ENCODE results near the gene RUNX3. TPM values are rescaled to one million over a fixed set of nuclear protein-coding genes. Genes with fewer than 3 reads are reported as not detected.
A peak's percentile ranks its signal among the peaks of the same experiment; 100 is the strongest.

The RUNX3 gene
- polyA plus RNA-seq, 4 donors, result 1.1 to 5.4 (median 3.6) TPM

DNA sequence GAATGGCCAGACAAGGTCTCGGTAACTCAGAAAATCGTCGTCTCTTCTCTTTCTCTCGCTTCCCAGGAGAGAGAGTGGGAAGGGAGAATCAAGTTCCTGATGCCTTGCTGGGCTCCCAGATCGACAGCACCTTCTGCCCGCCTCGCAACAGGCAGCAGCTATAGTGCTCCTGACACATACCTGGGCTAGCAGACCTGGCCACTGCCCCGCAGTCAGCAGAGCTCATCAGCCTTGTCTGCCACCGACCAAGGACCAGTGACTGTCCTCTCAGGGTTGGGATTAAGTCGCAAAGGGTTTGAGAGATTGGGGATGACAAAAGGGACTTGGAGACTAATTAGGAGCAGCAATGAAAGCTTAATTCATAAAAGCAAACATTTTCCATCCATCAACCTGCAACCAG is 4.1 kb downstream of the RUNX3 start:
- no peak for DNase-seq
- Histone ChIP-seq H3K4me3 (ENCODE audit: low read depth in 1 of 3, low read length in 3 of 3) (no peak overlapping the region), H3K27me3 (ENCODE audit: control insufficient read depth in 3 of 3, insufficient read depth in 3 of 3, low read length in 3 of 3) (peaks cover 6 to 65% (median 21%) of the 10 kb centered on the region in 3 donors), H3K36me3 (ENCODE audit: control insufficient read depth in 3 of 3, insufficient read depth in 2 of 3, low read depth in 1 of 3, low read length in 3 of 3) (peaks cover 0 to 3% (median 0%) of the 10 kb centered on the region in 3 donors), H3K9me3 (ENCODE audit: control insufficient read depth in 2 of 2, insufficient read depth in 1 of 2, low read depth in 1 of 2, low read length in 1 of 2) (peaks cover 0 to 6% of the 10 kb centered on the region in 2 donors), H3K4me1 (ENCODE audit: control insufficient read depth in 3 of 3, insufficient read depth in 2 of 3, low read depth in 1 of 3, low read length in 2 of 3) (peaks cover 0 to 31% (median 5%) of the 10 kb centered on the region in 3 donors), H3K27ac (ENCODE audit: low read depth in 1 of 3, low read length in 2 of 3) (peak overlapping the region in 1 of 3 donors; percentile 43)
- 23 to 41% (median 40%) methylated on average over 10 of the region's 10 CpGs for WGBS, 3 donors
- no peak for FAIRE-seq

DNA sequence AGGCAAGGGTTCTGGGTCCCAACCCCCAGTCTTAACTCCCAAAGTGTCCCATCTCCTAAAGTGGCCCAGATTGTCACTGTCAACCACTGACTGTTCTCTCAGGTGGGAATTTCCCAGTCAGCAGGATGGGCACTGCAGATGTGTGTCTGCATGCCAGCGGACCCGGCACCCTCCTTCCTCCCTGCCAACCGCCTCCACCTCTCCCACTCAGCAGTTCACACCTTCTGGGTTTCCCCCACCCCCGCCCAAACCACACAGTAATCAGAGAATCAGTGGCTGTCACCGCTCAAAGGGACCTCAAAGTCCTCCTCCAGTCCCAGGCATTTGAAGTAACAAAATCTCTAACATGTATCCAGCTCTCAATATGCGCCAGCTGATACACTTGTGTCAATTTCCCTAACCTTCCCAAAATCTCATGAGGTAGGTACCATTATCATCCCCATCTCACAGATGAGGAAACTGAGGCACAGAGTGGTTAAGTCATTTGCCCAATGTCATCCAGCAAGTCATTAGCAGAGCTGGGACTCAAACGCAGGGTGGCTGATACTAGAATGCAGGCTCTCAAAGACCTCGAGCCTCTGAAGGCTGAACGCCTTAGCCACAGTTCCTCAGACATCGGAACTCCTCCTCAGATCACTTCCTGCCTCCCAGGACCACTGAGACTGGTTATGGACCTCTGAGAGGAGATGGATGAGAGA is 4.8 kb downstream of the RUNX3 start:
- DNase-seq (peak in 1 of 2 donors; percentile 40), FAIRE-seq (no peak)
- Histone ChIP-seq H3K9me3 (ENCODE audit: control insufficient read depth in 2 of 2, insufficient read depth in 1 of 2, low read depth in 1 of 2, low read length in 1 of 2) (peaks cover 0 to 2% of the 10 kb centered on the region in 2 donors), H3K27ac (ENCODE audit: low read depth in 1 of 3, low read length in 2 of 3) (peak overlapping the region in 1 of 3 donors; percentile 43), H3K4me1 (ENCODE audit: control insufficient read depth in 3 of 3, insufficient read depth in 2 of 3, low read depth in 1 of 3, low read length in 2 of 3) (peaks cover 0 to 24% (median 5%) of the 10 kb centered on the region in 3 donors), H3K27me3 (ENCODE audit: control insufficient read depth in 3 of 3, insufficient read depth in 3 of 3, low read length in 3 of 3) (peaks cover 2 to 58% (median 18%) of the 10 kb centered on the region in 3 donors), H3K36me3 (ENCODE audit: control insufficient read depth in 3 of 3, insufficient read depth in 2 of 3, low read depth in 1 of 3, low read length in 3 of 3) (peaks cover 0 to 3% (median 0%) of the 10 kb centered on the region in 3 donors), H3K4me3 (ENCODE audit: low read depth in 1 of 3, low read length in 3 of 3) (no peak overlapping the region)
- WGBS, 3 donors, result 29 to 46% (median 32%) methylated on average over 10 of the region's 10 CpGs

DNA sequence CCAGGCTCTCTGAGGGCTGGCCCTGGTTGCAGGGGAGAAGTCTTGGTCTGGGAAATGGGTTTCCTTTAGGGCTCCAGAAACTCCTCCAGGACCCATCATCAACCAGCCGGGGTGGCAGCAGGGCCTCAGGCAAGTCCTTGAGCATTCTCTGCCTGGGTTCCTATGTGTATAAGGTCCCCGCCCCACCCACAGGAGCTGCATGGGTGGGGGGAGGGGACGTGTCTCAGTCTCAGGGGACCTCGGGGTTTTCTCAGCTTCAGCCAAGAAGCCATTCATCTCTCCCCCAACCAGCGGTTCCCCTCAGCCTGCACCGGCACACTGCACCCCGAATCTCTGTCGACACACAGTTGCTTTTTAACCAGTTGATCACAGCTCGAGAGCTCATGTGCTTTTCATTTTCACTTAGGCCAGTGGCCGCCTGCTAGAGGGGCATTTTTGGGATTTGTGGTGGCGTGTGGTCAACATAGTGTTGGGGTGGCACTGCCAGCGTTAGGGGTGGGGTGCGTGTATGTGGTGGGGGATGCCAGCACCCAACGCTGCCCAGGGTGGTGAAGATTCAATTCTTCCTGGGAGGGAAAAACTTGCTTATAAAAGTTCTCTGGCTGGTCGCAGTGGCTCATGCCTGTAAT is 6.5 kb downstream of the RUNX3 start:
- DNase-seq (no peak), FAIRE-seq (no peak)
- Histone ChIP-seq H3K4me1 (ENCODE audit: control insufficient read depth in 3 of 3, insufficient read depth in 2 of 3, low read depth in 1 of 3, low read length in 2 of 3) (peaks cover 0 to 18% (median 3%) of the 10 kb centered on the region in 3 donors), H3K27ac (ENCODE audit: low read depth in 1 of 3, low read length in 2 of 3) (peak overlapping the region in 1 of 3 donors; percentile 11), H3K27me3 (ENCODE audit: control insufficient read depth in 3 of 3, insufficient read depth in 3 of 3, low read length in 3 of 3) (peaks cover 0 to 45% (median 16%) of the 10 kb centered on the region in 3 donors), H3K9me3 (ENCODE audit: control insufficient read depth in 2 of 2, insufficient read depth in 1 of 2, low read depth in 1 of 2, low read length in 1 of 2) (no peaks in the 10 kb centered on the region), H3K36me3 (ENCODE audit: control insufficient read depth in 3 of 3, insufficient read depth in 2 of 3, low read depth in 1 of 3, low read length in 3 of 3) (peaks cover 0 to 5% (median 0%) of the 10 kb centered on the region in 3 donors), H3K4me3 (ENCODE audit: low read depth in 1 of 3, low read length in 3 of 3) (no peak overlapping the region)
- WGBS, 3 donors, result 51 to 68% (median 60%) methylated on average over 15 of the region's 15 CpGs

DNA sequence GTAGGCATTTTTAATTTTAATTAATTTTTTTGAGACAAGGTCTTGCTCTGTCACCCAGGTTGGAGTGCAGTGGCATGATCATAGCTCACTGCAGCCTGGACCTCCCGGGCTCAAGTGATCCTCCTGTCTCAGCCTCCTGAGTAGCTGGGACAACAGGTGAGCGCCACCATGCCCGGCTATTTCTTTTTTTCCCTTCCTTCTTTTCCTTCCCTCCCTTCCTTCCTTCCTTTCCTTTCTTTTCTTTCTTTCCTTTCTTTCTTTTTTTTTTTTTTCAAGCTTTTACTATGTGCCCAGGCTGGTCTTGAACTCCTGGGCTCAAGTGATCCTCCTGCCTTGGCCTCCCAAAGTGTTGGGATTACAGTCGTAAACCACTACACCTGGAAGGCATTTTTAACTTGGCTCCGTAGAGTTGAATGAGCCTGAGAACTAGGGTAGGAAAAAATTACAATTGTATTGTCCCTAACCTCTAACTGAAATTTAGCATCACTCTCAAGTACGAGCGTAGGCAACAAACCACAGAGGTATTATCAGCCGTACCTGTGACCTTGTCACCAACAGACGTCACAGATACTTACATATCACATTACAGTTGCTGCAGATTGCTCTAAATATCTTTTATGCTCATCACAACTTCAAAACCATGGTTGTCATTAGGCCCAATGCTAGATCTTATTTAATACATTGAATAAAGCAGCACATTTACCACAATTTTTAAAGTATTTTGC is 8.0 kb downstream of the RUNX3 start:
- Histone ChIP-seq H3K27me3 (ENCODE audit: control insufficient read depth in 3 of 3, insufficient read depth in 3 of 3, low read length in 3 of 3) (peaks cover 0 to 30% (median 5%) of the 10 kb centered on the region in 3 donors), H3K4me3 (ENCODE audit: low read depth in 1 of 3, low read length in 3 of 3) (no peak overlapping the region), H3K9me3 (ENCODE audit: control insufficient read depth in 2 of 2, insufficient read depth in 1 of 2, low read depth in 1 of 2, low read length in 1 of 2) (no peaks in the 10 kb centered on the region), H3K27ac (ENCODE audit: low read depth in 1 of 3, low read length in 2 of 3) (peak overlapping the region in 1 of 3 donors; percentile 12), H3K4me1 (ENCODE audit: control insufficient read depth in 3 of 3, insufficient read depth in 2 of 3, low read depth in 1 of 3, low read length in 2 of 3) (peaks cover 0 to 10% (median 3%) of the 10 kb centered on the region in 3 donors), H3K36me3 (ENCODE audit: control insufficient read depth in 3 of 3, insufficient read depth in 2 of 3, low read depth in 1 of 3, low read length in 3 of 3) (peaks cover 0 to 6% (median 0%) of the 10 kb centered on the region in 3 donors)
- no peak for DNase-seq
- no peak for FAIRE-seq
- WGBS, 3 donors, result 80 to 82% (median 81%) methylated on average over 9 of the region's 9 CpGs

DNA sequence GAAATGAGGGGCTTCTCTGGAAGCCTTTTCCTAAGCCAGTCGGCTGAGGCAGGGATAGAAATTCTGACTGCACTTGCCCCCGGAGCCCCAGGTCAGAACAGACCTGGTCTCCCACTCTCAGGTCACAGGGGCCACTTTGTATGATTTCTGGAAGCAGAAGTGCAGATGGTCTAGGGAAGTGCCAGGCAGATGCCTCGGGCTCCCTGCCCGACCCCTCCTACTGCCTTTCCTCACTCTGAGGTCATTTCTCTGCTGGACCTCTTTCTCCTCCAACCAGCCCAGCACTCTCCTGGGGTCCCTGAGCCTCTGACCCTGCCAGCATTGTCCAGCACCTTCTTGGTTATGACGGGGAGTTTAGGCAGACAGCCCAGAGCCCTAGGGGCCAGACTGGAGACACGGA is 8.7 kb downstream of the RUNX3 start:
- FAIRE-seq (no peak), DNase-seq (no peak)
- H3K27me3 ChIP-seq (ENCODE audit: control insufficient read depth in 3 of 3, insufficient read depth in 3 of 3, low read length in 3 of 3), result peaks cover 0 to 24% (median 5%) of the 10 kb centered on the region in 3 donors
- H3K4me1 ChIP-seq (ENCODE audit: control insufficient read depth in 3 of 3, insufficient read depth in 2 of 3, low read depth in 1 of 3, low read length in 2 of 3), result peaks cover 0 to 3% (median 3%) of the 10 kb centered on the region in 3 donors
- peak overlapping the region in 1 of 3 donors; percentile 46 for H3K27ac ChIP-seq (ENCODE audit: low read depth in 1 of 3, low read length in 2 of 3)
- 81 to 86% (median 86%) methylated on average over 6 of the region's 6 CpGs for WGBS, 3 donors
- H3K9me3 ChIP-seq (ENCODE audit: control insufficient read depth in 2 of 2, insufficient read depth in 1 of 2, low read depth in 1 of 2, low read length in 1 of 2), result no peaks in the 10 kb centered on the region
- H3K4me3 ChIP-seq (ENCODE audit: low read depth in 1 of 3, low read length in 3 of 3), result no peak overlapping the region
- peaks cover 0 to 4% (median 0%) of the 10 kb centered on the region in 3 donors for H3K36me3 ChIP-seq (ENCODE audit: control insufficient read depth in 3 of 3, insufficient read depth in 2 of 3, low read depth in 1 of 3, low read length in 3 of 3)

DNA sequence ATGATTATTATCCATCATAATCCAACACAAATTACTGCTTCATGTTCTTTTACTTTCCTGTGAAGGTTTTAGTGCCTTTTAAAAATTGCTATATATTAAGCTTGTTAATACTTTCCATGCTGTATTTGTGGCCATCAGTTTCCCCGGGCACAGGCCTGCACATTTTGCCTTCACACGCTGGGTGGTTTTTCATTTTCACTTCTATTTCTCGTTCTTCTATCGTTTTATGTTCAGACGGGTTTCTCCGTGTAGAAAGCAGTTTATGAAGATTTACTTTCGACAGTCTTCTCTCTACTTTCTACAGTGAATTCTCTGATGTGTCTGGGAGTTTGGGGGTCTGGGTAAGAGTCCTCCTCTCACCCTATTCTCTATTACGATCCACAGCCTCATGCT is 9.5 kb downstream of the RUNX3 start:
- no peak for FAIRE-seq
- H3K4me1 ChIP-seq (ENCODE audit: control insufficient read depth in 3 of 3, insufficient read depth in 2 of 3, low read depth in 1 of 3, low read length in 2 of 3), result peaks cover 0 to 9% (median 2%) of the 10 kb centered on the region in 3 donors
- H3K36me3 ChIP-seq (ENCODE audit: control insufficient read depth in 3 of 3, insufficient read depth in 2 of 3, low read depth in 1 of 3, low read length in 3 of 3), result peaks cover 0 to 4% (median 0%) of the 10 kb centered on the region in 3 donors
- no peaks in the 10 kb centered on the region for H3K9me3 ChIP-seq (ENCODE audit: control insufficient read depth in 2 of 2, insufficient read depth in 1 of 2, low read depth in 1 of 2, low read length in 1 of 2)
- H3K27ac ChIP-seq (ENCODE audit: low read depth in 1 of 3, low read length in 2 of 3), result no peak overlapping the region
- H3K27me3 ChIP-seq (ENCODE audit: control insufficient read depth in 3 of 3, insufficient read depth in 3 of 3, low read length in 3 of 3), result peaks cover 0 to 15% (median 5%) of the 10 kb centered on the region in 3 donors
- 69 to 82% (median 75%) methylated on average over 8 of the region's 8 CpGs for WGBS, 3 donors
- DNase-seq, result no peak
- no peak overlapping the region for H3K4me3 ChIP-seq (ENCODE audit: low read depth in 1 of 3, low read length in 3 of 3)

DNA sequence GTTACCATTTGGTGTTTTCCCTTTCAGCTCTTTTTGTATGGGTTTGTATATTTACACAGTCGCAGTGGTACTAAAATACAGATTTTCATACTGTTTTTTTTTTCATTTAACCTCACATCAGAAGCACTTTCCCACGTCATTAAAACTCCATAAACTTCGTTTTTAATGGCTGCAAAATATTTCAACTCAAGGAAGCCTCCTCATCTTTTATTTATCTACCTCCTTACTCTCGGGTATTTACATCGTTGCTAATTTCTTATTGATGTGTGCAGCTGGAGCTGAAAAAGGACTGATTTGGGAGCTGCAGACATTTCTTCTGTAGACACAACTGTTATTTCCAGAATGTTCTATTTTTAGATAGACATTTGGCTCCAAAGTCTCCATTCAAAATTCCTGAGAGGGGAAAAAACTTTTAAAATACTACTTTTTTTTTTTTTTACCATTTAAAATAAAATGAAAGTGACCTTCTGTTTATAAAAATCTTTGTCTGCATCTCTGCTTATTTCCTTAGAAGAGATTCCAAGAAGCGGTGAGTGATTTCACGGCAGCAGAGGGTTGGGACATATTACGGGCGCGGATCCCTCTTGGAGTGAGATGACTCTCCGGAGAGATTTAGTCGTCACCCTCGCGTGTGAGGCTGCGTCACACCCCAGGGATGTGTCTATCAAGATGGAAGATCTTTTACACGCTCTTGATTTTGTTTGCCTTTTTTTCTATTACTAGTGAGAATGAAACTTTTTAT is 10.1 kb downstream of the RUNX3 start:
- Histone ChIP-seq H3K4me3 (ENCODE audit: low read depth in 1 of 3, low read length in 3 of 3) (no peak overlapping the region), H3K27me3 (ENCODE audit: control insufficient read depth in 3 of 3, insufficient read depth in 3 of 3, low read length in 3 of 3) (peaks cover 0 to 9% (median under 1%) of the 10 kb centered on the region in 3 donors), H3K27ac (ENCODE audit: low read depth in 1 of 3, low read length in 2 of 3) (no peak overlapping the region), H3K9me3 (ENCODE audit: control insufficient read depth in 2 of 2, insufficient read depth in 1 of 2, low read depth in 1 of 2, low read length in 1 of 2) (no peaks in the 10 kb centered on the region), H3K4me1 (ENCODE audit: control insufficient read depth in 3 of 3, insufficient read depth in 2 of 3, low read depth in 1 of 3, low read length in 2 of 3) (peaks cover 0 to 9% (median 0%) of the 10 kb centered on the region in 3 donors), H3K36me3 (ENCODE audit: control insufficient read depth in 3 of 3, insufficient read depth in 2 of 3, low read depth in 1 of 3, low read length in 3 of 3) (peaks cover 0 to 4% (median 0%) of the 10 kb centered on the region in 3 donors)
- FAIRE-seq (no peak), DNase-seq (no peak)
- WGBS, 3 donors, result 60 to 69% (median 61%) methylated on average over 16 of the region's 16 CpGs

Measured in small intestine (tissue), 7 donors.